ENCODE results near the gene KANK2.

KANK2 gene

GRCh38 chr19:11240008-11240444, 42.7 kb upstream of the KANK2 start:
- TF ChIP-seq CTCF (IDR thresholded peaks at IDR 0.05; ENCODE audit: insufficient read depth, low read depth, low read length, missing control alignments): no peak
- no peak overlapping the region for H3K4me3 ChIP-seq (ENCODE audit: low read length)
- no peak for DNase-seq (ENCODE audit: low read depth)

- DNase-seq (ENCODE audit: low read depth): no peak
- H3K4me3 ChIP-seq (ENCODE audit: low read length): no peak within 1 kb of the TSS
- TF ChIP-seq CTCF (IDR thresholded peaks at IDR 0.05; ENCODE audit: insufficient read depth, low read depth, low read length, missing control alignments): no peak
Measured at GRCh38 chr19:11239377-11240000, 42.1 kb upstream of the KANK2 start, which contains the start of gene ANGPTL8. Gene ANGPTL8, plus strand, starts transcription at chr19:11239619. Its CDS starts 19 bp downstream, at chr19:11239638.

- TF ChIP-seq CTCF (IDR thresholded peaks at IDR 0.05; ENCODE audit: insufficient read depth, low read depth, low read length, missing control alignments): no peak
- no peak overlapping the region for H3K4me3 ChIP-seq (ENCODE audit: low read length)
- DNase-seq (ENCODE audit: low read depth): no peak
Measured at GRCh38 chr19:11238781-11239376, 41.5 kb upstream of the KANK2 start.

- TF ChIP-seq CTCF (IDR thresholded peaks at IDR 0.05; ENCODE audit: insufficient read depth, low read depth, low read length, missing control alignments): no peak
- no peak for DNase-seq (ENCODE audit: low read depth)
- no peak overlapping the region for H3K4me3 ChIP-seq (ENCODE audit: low read length)
Measured at GRCh38 chr19:11238041-11238440, 40.7 kb upstream of the KANK2 start.

- TF ChIP-seq CTCF (IDR thresholded peaks at IDR 0.05; ENCODE audit: insufficient read depth, low read depth, low read length, missing control alignments): no peak
- H3K4me3 ChIP-seq (ENCODE audit: low read length): no peak overlapping the region
- DNase-seq (ENCODE audit: low read depth): no peak
Measured at GRCh38 chr19:11237321-11237720, 40.0 kb upstream of the KANK2 start.

GRCh38 chr19:11236324-11237301, 39.3 kb upstream of the KANK2 start:
- H3K4me3 ChIP-seq (ENCODE audit: low read length): no peak overlapping the region
- no peak for DNase-seq (ENCODE audit: low read depth)
- no peak for TF ChIP-seq CTCF (IDR thresholded peaks at IDR 0.05; ENCODE audit: insufficient read depth, low read depth, low read length, missing control alignments)

Measured in epithelial cell of esophagus (primary cell).